HL-60/S4 treated with phorbol 12-myristate 13-acetate at 8.2 ng/mL for 4 days and 3 days (cell line): ENCODE measurements around the gene TMTC4.
"Not testable (repeated sequence)": the region's sequence is repeated elsewhere in the genome, so short reads cannot be mapped to it uniquely, and the experiment has no call there.

Source experiments
- in situ Hi-C: fragments of 300-500 bp; cut with MboI; formaldehyde crosslinking; loops from 2 replicates; pipeline ENCODE4 v1.15.0; 2022; ENCODE audit warnings: low sequenced_read_pairs

Gene TMTC4

DNA sequence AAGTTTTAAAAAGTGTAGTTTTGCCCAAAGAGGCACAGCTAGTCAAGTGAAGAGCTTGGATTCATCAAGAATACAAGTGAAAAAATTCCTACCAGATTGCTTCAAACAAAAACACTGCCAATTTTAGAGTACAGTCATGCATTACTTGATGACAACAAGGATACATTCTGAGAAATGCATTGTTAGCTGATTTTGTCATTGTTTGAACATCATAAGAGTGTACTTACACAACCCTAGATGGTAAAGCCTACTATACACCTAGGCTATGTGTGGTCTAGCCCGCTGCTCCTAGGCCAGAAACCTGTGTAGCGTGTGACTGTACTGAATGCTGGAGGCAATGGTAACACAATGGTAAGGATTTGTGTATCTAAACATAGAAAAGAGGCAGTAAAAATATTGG is 41.1 kb downstream of the TMTC4 start:
- in situ Hi-C loops, result no loop called here

DNA sequence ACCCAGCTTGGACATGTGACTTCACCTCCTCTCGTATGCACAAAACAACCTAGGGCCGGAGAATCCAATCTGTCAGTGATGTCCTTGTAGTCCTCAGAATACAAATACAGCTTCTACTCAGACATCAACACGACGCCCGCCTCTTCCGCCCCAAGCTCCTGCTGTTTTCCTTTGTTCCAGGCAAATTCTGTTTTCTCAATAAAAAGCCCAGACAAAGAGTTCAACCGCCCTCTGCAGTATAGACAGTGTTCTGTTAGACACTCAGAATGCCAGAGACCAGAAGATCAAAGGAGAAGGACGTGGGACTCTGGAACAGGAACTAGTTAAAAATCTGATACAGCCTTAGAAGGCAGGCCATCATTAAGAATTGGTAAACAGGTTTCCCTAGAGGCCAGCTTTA is 44.0 kb downstream of the TMTC4 start:
- in situ Hi-C loops, result no loop called here

DNA sequence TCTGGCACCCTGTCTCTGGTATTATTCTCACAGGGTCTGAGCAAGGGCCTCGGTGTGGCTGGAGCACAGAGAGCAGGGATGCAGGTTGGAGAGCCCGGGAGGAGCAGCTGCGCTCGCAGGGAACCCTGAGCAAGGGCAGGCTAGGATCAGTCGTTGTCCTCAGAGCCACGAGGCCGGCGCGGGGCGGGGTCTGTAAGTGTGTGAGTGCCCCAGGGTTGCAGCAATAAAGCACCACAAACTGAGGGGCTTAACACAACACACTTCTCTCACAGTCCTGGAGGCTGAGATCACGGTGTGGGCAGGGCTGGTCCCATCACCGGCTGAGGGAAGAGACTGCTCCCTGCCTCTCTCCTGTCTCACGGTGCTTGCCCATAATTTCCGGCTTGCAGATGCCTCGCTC is 47.5 kb downstream of the TMTC4 start:
- in situ Hi-C loops, result no loop called here

DNA sequence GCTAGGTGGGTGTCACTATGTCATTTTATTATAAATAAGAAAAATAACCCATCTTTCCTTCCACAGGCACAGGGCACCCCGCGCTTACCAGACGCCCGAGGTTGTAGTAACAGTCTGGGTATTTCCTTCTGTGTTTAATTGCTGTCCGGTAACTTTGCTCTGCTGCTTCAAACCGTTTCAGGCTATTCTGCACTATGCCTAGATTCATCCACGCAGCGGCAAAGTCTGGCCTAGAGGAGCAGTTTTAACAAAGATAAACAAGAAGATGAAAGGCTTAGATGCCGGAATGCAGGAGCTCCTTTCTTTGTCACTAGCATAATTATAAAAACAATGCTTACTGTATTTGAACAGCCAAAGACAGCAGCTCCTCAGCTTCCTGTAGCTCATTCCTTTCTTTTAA is 49.1 kb downstream of the TMTC4 start:
- in situ Hi-C loops, result no loop called here

DNA sequence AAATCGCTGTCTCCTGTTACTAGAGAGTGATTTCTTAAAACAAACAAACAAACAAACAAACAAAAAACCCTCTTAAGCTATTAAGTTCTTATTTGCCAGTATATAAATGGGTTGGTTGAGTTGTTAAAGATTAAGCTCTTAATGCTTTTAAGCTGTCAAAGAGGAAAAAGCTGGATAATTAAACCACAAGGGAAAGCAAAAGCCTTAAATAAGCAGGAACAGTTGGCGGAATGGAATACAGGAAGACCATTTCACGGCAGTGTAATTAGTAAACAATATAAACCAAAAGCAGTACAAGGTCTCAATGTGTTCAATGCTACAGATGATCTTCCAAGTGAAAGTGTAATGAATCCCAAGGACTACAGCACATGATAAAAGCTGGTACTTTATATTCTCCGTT is 53.8 kb downstream of the TMTC4 start:
- in situ Hi-C loops, result no loop called here

DNA sequence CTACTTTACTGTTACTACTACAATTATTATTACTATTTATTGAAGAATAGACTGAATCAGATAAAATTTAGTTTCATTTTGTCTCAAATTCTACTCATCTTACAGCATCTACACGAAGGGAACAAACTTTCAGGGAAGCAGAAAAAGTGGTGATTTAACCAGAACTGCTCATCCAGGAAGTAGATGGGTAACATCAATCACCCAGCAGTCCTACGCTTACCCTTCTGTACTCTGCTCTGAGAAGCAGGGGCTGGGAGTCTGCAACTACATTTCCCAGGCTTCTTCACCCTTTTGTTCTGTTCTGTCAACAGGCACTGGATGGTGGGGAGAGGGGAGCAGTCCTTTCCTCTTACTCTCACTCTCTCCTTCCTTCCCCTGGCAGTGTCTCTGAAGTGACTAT is 54.7 kb downstream of the TMTC4 start:
- in situ Hi-C loops, result no loop called here

DNA sequence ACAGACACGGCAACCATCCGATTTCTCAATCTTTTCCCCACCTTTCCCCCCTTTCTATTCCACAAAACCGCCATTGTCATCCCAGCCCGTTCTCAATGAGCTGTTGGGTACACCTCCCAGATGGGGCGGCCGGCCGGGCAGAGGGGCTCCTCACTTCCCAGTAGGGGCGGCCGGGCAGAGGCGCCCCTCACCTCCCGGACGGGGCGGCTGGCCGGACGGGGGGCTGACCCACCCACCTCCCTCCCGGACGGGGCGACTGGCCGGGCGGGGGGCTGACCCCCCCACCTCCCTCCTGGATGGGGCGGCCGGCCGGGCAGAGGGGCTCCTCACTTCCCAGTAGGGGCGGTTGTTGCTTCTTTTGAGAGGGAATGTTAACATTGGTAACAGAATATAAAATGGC is 55.7 kb downstream of the TMTC4 start:
- in situ Hi-C loops, result not testable (repeated sequence)

DNA sequence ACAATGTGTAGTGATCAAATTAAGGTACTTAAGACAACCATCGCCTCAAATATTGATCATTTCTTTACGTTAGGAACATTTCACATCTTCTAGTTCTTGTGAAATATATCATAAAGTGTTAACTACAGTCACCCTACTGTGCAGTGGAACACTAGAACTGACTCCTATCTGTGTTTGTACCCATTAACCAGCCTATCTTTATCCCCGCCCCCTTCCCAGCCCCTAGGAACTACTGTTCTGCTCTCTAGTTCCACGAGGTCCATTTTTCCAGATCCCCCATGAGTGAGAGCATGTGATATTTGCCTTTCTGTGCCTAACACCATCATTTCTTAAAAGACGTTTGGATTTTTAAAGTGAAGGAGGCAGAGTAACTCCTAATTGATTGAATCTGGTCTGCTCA is 61.6 kb downstream of the TMTC4 start:
- in situ Hi-C loops, result no loop called here

DNA sequence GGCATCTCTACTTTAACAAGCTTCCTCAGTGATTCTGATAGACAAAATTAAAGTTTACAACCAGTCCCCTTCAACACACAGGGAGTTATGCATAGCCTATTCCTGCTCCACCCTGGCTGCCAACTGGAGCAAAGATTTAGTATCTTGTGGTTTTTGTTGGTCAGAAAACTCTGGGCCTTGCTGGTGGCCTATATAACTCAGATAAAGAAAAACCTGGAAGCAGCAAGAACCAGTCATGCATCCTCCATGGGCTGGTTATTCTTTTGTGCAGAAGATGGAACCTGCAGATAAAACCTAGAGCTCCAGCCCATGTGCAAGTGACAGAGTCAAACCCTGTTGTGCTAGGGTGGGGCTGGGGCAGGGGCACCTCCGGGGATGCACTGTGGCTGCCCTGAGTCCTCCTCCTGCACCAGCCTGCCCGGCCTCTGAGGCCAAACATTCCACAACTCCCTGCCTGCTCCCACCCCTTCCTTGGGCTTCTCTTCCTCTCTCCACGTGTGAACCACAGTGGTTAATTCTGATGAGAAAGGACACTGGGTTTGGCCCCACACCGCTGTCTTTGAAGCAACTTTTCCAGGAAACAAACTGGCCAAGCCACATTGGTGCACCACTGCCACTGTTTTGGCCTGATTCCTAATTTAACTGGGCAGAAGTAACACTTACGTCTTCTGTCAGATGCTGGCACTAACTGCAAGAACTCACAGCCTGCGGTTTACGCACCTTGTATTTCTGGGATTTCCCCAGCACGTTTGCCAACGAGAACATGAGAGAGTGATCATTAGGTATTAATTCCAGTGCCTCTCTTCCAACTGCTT is 62.7 kb downstream of the TMTC4 start:
- in situ Hi-C loops, result no loop called here

DNA sequence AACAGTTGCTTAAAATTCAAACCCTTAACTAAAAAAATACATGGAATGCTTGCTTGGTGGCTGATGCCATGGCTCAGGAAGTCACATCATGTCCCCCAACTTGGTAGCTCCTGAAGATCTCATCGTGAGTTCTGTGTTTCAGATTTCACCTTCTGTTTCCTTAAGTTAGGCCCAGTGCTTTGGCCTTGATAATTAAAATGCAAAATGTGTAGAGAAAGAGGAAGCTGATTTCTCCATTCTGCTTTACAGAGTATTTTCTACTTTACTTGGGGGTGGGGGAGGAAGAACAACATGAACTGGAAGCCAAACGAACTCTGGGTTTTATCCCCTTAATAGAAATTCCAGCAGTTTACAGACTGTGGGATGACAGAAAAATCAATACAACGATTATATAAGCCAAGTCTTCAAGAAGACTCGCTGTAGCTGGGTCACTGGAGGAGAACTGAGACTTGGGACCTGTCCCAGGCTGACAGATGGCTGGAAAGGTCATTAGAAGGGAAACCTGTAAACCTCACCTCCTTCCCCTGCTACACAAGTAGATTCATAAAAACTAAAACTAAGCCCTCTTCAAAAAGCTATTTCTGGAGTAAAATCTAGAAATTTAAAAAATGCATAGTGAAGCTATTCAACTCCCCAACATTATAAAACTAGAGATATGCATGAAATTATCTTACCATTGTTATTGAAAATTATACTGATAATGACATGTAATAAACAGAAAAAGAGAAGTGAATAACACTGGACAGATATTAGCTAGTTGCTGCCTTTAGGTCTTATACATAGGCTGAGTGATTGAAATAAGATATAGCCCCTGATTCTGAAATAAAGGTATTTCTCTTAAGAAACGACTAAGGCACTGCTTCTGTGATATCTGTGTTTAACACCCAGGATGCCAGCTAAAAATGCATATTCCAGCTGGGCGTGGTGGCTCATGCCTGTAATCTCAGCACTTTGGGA is 63.9 kb downstream of the TMTC4 start:
- in situ Hi-C loops, result no loop called here

DNA sequence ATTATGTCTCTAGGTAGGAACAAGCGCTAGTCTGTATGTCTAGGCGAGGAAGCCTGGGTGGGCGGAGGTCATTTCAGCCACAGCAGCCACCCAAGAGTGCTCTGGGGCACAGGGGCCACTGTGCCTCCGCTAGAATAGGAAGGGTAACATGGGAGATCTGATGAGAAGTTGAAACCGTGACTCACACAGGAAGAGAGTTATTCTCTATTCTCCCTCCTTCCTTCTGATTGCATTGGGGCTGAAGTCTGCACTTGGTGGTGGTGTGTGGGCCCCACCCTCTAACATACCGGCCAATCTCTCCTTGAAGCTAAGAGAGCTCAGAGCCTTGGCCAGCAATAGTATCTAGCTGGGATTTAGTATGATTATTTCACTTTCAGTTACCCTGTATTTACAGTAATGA is 65.7 kb downstream of the TMTC4 start:
- in situ Hi-C loops, result no loop called here

DNA sequence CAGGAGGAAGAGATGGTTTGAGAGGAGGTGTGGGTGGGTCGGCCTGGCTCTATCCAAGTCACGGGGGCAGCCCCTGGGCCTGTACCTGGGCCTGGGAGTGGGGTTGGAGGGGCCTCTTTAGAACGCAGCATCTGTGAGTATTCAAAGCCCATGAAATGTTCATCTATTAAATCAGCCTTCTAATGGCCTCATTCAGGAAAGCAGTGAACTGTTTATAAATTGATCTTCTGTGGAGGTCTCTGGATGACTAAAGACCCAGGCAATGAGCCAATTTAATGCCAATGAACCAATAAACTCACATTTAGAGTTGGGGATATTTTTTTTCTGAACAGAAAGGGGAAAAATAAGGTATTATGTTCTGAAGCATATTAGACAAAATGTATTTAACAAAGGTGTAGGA is 66.1 kb downstream of the TMTC4 start:
- in situ Hi-C loops, result no loop called here

DNA sequence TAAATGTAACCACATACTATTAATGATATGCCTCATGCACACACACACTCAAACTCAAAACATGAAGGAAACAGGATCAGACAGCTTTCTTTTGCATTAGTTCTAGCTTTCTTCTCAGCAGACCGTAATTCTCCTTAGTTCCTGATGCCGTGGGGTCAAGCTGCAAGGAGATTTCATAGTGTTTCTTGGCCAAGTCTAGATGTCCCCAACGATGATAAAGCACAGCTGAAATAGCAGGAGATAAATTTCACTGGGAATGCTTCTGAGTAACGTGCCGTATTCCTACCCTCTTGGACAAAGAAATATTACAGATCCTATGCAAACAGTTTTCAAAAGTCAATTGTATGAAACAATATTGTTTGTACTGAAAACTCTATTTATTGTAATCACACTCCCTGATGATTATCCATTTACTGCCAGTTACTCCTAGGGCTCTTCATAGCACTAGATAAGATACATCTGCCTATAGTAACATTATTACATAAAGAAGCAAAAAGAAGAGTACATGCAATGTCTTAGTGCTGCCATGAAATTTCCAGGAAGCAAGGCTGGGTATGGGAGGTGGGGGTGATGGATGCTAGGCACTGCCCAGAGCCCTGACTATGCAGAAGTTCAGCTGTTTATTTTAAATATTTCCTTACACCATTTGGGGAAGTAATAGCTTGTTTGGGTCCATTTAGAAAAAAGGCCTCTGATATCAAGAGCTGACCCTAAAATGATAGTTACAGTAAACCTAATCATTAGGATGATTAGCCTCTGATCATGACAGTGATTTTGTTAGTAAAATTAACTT is 69.5 kb downstream of the TMTC4 start:
- in situ Hi-C loops, result no loop called here

DNA sequence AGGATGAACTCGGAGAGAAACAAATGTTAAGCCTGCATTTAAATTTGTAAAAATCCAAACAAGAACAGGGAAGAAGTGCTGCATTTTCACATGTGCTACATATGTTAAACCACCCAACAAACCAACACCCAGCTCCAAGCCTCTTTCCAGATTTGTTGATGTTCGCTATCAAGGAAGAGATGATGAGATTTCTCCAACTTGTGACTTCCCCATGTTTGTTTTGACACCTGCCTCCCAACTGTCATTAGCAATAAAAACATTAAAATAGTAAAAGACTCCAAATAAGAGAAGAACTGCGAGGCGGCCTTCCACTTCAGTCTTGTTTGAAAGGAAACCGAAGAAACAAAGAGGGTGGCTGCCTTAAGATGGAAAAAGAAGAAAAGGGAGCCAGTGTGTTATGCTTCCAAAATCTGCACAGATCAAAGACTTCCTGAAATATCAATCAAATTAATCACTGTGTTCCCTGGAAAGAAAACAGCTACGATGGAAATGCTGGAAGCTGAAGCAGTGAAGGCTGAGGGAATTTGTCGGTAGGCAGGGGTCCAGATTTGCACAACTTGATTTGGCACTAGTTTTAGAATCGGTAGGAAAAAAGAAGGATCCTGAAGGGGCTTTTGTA is 72.0 kb downstream of the TMTC4 start:
- in situ Hi-C loops, result no loop called here

DNA sequence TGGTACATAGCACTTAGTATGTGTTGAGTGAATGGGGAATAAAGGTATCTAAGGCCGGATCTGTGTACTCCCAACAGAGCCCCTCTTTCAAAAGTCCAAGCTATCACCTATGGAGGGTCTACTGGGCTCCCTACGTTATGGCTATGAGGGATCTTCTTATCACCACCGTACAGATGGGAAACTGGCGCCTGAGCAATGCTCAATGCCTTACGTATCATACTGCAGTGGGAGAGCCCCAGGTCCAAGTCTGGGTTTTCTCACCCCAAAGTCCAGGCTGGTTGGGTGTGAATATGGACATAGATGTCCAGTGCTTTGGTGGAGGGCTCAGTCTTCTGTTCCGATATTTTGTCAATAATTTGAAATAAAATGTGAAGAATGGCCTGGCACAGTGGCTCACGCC is 72.9 kb downstream of the TMTC4 start:
- in situ Hi-C loops, result no loop called here

DNA sequence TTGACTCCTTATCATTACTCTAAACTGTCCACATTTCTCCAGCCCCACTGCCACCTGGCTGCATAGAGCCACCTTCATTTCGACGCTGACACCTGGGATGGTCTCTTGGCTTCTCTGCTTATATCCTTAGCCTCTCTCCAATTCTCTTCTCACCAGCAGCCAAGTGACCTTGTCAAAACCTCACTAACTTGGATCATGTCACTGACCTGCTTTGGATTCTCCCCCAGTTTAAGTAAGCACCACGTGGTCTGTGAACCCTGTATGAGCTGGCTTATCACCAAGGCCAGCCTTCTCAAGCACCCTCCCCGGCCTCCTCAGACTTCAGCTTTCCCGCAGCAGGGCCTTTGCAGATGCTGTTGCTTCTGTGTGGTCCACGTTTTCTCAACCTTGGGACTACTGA is 73.7 kb downstream of the TMTC4 start:
- in situ Hi-C loops, result no loop called here

DNA sequence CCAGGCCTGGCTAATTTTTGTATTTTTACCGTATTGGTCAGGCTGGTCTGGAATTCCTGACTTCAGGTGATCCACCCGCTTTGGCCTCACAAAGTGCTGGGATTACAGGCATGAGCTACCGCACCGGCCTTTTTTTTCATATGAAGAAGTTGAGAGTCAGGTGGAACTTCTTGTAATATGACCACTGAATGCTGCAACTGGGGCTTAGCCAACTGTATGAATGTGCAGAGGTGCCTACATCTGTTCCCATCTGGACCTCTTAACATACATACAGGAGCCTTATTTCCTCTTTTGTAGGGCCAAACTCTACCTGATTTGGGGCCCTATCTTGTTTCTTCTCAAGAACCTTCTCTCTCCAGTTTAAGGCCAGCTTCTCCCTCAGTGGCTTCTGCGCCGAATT is 74.1 kb downstream of the TMTC4 start:
- in situ Hi-C loops, result no loop called here

DNA sequence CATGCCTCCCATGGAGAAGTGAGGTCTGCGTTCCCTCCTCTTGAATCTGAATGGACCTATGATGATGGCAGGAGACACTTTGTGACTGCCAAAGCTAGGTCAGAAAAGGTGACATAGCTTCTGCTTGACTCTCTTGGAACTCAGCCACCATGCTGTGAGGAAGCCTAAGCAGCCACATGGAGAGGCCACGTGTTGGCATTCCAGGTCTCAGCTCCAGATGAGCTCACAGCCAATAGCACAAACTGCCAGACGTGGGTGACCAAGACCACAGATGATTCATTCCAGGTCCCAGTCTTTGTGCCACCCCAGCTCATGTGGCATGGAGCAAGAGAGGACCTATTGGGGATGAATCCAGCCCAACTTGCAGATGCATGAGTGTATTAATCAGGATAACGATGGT is 77.3 kb downstream of the TMTC4 start:
- in situ Hi-C loops, result no loop called here

DNA sequence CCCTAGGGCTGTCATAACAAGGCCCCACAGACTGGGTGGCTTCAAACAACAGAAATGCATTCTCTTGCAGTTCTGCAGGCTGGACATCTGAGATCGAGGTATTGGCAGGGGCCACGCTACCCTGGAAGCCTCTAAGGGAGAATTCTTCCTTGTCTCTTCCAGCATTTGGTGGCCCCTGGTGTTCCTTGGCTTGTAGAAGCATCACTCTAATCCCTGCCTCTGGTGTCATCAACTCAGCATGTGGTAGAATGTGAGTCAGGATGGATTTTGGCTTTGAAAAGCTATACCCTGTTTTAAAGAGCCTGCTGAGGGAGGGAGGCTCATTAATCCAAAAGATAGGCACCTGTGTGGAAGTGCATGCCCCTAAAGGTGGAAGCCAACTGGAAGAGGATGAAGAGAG is 78.1 kb downstream of the TMTC4 start:
- in situ Hi-C loops, result no loop called here

DNA sequence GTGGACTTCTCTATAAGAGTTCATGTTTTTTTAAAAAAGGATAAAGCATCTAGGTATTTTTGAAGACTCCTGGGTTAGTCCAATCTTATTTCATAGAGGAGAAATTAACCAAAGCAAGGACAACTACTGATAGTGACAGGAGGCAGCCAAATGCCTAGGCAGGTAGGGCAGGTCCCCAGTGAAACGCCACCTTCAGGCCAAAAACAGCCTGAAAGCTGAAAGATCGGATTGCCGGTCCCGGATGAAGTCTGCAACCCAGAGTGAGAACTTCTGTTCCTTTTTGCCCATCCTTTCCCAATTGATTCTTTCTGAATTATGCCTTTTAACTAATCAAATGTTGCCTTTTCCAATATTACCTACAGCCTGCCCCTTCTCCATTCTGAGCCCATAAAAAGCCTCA is 79.9 kb downstream of the TMTC4 start:
- in situ Hi-C loops, result no loop called here

DNA sequence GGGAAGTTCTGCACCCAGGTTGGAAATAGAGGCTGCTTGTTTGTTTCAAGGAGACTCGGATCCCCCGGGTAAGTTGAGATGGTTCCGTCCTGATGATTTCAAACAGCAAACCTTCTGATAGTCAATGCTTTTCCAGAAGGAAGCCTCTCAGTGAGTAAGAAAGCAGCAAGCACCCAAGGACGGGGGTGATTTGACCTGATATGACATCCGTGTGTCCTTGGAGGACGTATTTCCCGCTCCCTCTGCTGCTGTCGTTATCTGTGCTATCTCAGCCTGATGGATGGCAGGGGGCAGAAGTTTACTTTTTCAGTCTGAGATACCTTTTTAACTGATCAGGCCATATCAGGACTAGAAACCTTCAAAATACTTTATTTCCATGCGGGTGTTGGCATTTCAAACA is 80.3 kb downstream of the TMTC4 start:
- in situ Hi-C loops, result no loop called here
